ENCODE data around the gene DLGAP1. TPM values are rescaled to one million over a fixed set of nuclear protein-coding genes. Genes with fewer than 3 reads are reported as not detected.
"Not testable (repeated sequence)": the region's sequence is repeated elsewhere in the genome, so short reads cannot be mapped to it uniquely, and the experiment has no call there.

The DLGAP1 gene
- total and polyA plus RNA-seq, 3 experiments from 2014 or later: 0.07 to 0.46 TPM; not detected in 1

DNA sequence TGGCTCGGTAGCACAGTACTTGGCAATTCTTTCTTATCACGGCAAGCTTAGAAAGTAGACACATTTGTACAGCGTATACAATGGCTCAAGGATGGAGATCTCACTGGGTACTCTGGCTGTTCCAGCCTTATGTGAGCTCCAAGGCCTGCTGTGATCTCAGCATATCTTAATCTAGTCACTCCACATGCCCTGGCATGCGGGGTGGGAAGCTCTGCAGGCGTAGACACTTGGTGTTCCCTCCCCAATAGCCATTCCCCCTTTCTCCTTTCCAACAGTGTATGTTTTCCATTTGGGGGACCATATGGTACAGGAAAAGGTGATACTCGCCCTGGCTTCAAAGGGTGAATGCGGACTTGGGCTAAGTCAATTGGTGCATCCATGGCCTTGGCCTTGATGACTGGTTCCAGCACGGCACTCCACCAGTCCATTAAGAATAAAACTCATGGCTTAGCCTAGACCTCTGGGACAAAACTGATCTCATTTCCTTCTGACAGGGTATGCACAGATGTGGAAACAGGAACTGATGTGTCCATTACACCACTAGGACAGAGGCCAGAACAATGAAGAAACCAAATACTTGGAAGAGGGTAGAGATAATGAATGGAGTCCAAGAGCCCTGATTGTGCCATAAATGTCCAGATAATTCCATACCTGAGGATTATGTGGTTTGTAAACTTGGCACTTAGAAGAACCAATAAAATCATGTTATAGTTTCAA is 976.7 kb downstream of the DLGAP1 start:
- Mint-ChIP-seq H3K36me3 (peaks cover 0 to 6% (median 0%) of the 10 kb centered on the region in 3 donors), H3K4me3 (no peak overlapping the region), H3K9me3 (no peaks in the 10 kb centered on the region), H3K4me1 (peaks cover 5 to 11% (median 7%) of the 10 kb centered on the region in 3 donors), H3K27ac (no peak overlapping the region), H3K27me3 (peaks cover 1% of the 10 kb centered on the region in 2 donors)
- no peak overlapping the region for H3K27ac ChIP-seq (ENCODE audit: low read depth, low read length)
- DNase-seq: no peak
- H3K4me1 ChIP-seq (ENCODE audit: insufficient read depth, low read length): no peaks in the 10 kb centered on the region
- H3K36me3 ChIP-seq (ENCODE audit: insufficient read depth, low read length): no peaks in the 10 kb centered on the region
- no peaks in the 10 kb centered on the region for H3K9me3 ChIP-seq (ENCODE audit: low read length)
- POLR2A ChIA-PET: no interaction called here
- CTCF ChIA-PET: interaction anchor here (1.1 to 1.5 kb wide), 3 partner anchors 12 to 188 kb away, joined by 3 to 5 read pairs (median 3); no protein-coding TSS in a partner anchor
- H3K27me3 ChIP-seq (ENCODE audit: insufficient read depth, low read length, poor library complexity, severe bottlenecking): no peaks in the 10 kb centered on the region
- no peak overlapping the region for H3K4me3 ChIP-seq (ENCODE audit: low read length)

GRCh38 chr18:3472681-3473544 is 982.2 kb downstream of the DLGAP1 start:
- no peak overlapping the region for H3K27ac ChIP-seq (ENCODE audit: low read depth, low read length)
- no peaks in the 10 kb centered on the region for H3K36me3 ChIP-seq (ENCODE audit: insufficient read depth, low read length)
- peak overlapping the region in 6 of 7 donors; percentile 30 to 80 (median 67) for H3K4me3 Mint-ChIP-seq
- H3K4me1 Mint-ChIP-seq: peaks cover 7 to 14% (median 12%) of the 10 kb centered on the region in 3 donors
- no peaks in the 10 kb centered on the region for H3K9me3 Mint-ChIP-seq
- H3K36me3 Mint-ChIP-seq: peaks cover 0 to 6% (median 0%) of the 10 kb centered on the region in 3 donors
- DNase-seq: no peak
- peak overlapping the region in 6 of 8 donors; percentile 16 to 82 (median 54) for H3K27ac Mint-ChIP-seq
- H3K4me1 ChIP-seq (ENCODE audit: insufficient read depth, low read length): no peaks in the 10 kb centered on the region
- no peaks in the 10 kb centered on the region for H3K27me3 ChIP-seq (ENCODE audit: insufficient read depth, low read length, poor library complexity, severe bottlenecking)
- H3K9me3 ChIP-seq (ENCODE audit: low read length): no peaks in the 10 kb centered on the region
- no peaks in the 10 kb centered on the region for H3K27me3 Mint-ChIP-seq
- no peak overlapping the region for H3K4me3 ChIP-seq (ENCODE audit: low read length)
- ChIA-PET POLR2A (interaction anchor here (1.6 to 1.8 kb wide), 2 partner anchors 15 to 19 kb away, joined by 3 to 7 read pairs; no protein-coding TSS in a partner anchor), CTCF (interaction anchor here (1.2 to 1.7 kb wide), 5 partner anchors 9 to 113 kb away, joined by 3 to 11 read pairs (median 3); no protein-coding TSS in a partner anchor)

DNA sequence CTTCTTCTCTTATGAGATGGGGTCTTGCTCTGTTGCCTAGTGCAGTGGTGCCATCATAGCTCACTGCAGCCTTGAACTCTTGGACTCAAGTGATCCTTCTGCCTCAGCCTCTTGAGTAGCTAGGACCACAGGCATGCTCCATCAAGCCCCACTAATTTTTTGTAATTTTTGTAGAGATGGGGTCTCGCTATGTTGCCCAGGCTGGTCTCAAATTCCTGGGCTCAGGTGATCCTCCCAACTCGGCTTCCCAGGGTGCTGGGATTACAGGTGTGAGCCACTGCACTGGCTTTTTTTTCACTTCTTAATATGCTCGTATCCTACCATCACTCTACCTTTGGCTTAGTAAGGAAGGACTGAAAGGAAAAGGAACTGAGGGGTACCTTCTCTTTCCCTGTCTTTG is 983.0 kb downstream of the DLGAP1 start:
- H3K27me3 ChIP-seq (ENCODE audit: insufficient read depth, low read length, poor library complexity, severe bottlenecking); H3K4me3 Mint-ChIP-seq; POLR2A ChIA-PET; H3K36me3 Mint-ChIP-seq; H3K4me3 ChIP-seq (ENCODE audit: low read length); CTCF ChIA-PET; H3K27ac Mint-ChIP-seq; H3K9me3 ChIP-seq (ENCODE audit: low read length); DNase-seq; H3K9me3 Mint-ChIP-seq; H3K4me1 ChIP-seq (ENCODE audit: insufficient read depth, low read length); H3K27me3 Mint-ChIP-seq; H3K36me3 ChIP-seq (ENCODE audit: insufficient read depth, low read length); H3K27ac ChIP-seq (ENCODE audit: low read depth, low read length): not testable (repeated sequence)
- peaks cover 9 to 18% (median 14%) of the 10 kb centered on the region in 3 donors for H3K4me1 Mint-ChIP-seq

DNA sequence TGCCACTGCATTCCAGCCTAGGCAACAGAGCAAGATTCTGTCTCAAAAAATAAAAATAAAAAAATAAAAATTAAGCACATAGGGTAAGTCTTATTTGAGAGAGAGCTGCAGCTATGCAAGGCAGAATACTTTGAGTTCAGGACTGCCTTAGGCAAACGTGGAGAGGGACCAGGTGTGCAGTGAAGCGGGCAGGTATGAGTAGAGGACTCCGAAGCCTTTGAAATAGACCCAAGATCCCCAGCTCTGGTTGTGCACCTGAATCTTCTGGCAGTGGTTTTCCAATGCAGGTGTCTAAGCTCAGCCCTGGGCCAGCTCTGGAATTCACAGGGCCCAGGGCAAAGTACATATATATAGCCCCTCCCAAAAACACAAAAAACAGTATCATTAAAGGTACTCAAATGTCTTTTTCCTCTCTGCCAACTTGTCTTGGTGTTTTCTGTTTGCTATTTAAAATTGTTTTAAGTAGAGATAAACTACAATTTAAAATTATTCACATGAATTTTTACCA is 983.9 kb downstream of the DLGAP1 start:
- peaks cover 0 to 6% (median 0%) of the 10 kb centered on the region in 3 donors for H3K36me3 Mint-ChIP-seq
- ChIA-PET POLR2A (interaction anchor here (0.5 kb wide), 1 partner anchor 122 kb away, joined by 3 read pairs; no protein-coding TSS in a partner anchor), CTCF (interaction anchor here (0.9 kb wide), 1 partner anchor 10 kb away, joined by 4 read pairs; no protein-coding TSS in a partner anchor)
- no peak overlapping the region for H3K27ac Mint-ChIP-seq
- H3K9me3 ChIP-seq (ENCODE audit: low read length): no peaks in the 10 kb centered on the region
- H3K4me1 Mint-ChIP-seq: peaks cover 18 to 27% (median 24%) of the 10 kb centered on the region in 3 donors
- no peaks in the 10 kb centered on the region for H3K27me3 Mint-ChIP-seq
- no peak overlapping the region for H3K4me3 ChIP-seq (ENCODE audit: low read length)
- no peaks in the 10 kb centered on the region for H3K9me3 Mint-ChIP-seq
- no peaks in the 10 kb centered on the region for H3K27me3 ChIP-seq (ENCODE audit: insufficient read depth, low read length, poor library complexity, severe bottlenecking)
- H3K4me1 ChIP-seq (ENCODE audit: insufficient read depth, low read length): peaks cover 12% of the 10 kb centered on the region
- no peaks in the 10 kb centered on the region for H3K36me3 ChIP-seq (ENCODE audit: insufficient read depth, low read length)
- H3K27ac ChIP-seq (ENCODE audit: low read depth, low read length): no peak overlapping the region
- DNase-seq: no peak
- no peak overlapping the region for H3K4me3 Mint-ChIP-seq

DNA sequence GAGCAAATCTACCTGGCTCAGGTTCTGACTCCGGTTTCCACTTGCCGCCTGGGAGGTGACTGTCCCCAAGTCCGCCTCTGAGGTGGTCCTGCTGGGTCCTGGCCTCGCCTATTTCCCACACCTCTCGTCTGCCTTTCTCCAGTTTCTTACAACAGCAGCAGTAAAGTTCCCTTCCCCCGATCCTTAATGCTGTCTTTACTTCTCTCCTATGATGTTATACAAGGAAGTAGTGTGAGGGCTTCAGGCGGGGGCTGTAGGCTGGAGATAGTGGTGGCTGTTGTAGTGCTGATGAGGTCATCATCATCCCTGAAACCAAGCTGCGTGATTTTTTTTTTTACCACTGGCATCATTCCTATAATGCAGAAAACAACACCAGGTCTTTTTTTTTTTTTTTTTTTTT is 986.3 kb downstream of the DLGAP1 start:
- Mint-ChIP-seq H3K27me3 (no peaks in the 10 kb centered on the region), H3K36me3 (no peaks in the 10 kb centered on the region), H3K27ac (peak overlapping the region in 1 of 8 donors; percentile 78), H3K4me1 (peaks cover 22 to 29% (median 28%) of the 10 kb centered on the region in 3 donors), H3K4me3 (no peak overlapping the region), H3K9me3 (no peaks in the 10 kb centered on the region)
- H3K4me1 ChIP-seq (ENCODE audit: insufficient read depth, low read length): peaks cover 17% of the 10 kb centered on the region
- POLR2A ChIA-PET: no interaction called here
- H3K36me3 ChIP-seq (ENCODE audit: insufficient read depth, low read length): no peaks in the 10 kb centered on the region
- H3K4me3 ChIP-seq (ENCODE audit: low read length): no peak overlapping the region
- CTCF ChIA-PET: interaction anchor here (0.7 to 6.4 kb wide), 4 partner anchors 11 to 145 kb away, joined by 3 to 57 read pairs (median 10); no protein-coding TSS in a partner anchor
- no peak for DNase-seq
- H3K9me3 ChIP-seq (ENCODE audit: low read length): no peaks in the 10 kb centered on the region
- H3K27ac ChIP-seq (ENCODE audit: low read depth, low read length): no peak overlapping the region
- no peaks in the 10 kb centered on the region for H3K27me3 ChIP-seq (ENCODE audit: insufficient read depth, low read length, poor library complexity, severe bottlenecking)

DNA sequence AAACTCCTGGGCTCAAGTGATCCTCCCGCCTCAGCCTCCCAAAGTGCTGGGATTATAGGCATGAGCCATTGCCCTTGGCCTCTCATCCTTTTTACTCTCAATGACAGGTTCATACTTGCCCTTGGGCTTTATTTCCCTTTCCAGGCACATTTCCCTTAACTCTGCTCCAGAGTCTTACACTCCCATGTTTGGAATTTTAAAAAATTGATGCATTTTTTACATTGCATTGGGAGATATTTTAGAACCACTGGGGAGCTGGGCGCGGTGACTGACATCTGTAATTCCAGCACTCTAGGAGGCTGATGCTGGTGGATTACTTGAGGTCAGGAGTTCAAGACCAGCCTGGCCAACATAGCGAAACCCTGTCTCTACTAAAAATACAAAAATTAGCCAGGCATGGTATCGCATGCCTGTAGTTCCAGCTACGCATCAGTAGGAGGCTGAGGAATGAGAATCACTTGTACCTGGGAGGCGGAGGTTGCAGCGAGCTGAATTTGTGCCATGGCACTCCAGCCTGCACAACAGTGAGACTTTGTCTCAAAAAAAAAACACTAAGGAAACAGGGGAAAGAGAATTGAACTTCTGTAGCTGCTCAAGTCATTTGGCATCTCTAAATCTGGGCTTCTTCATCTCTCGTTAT is 986.9 kb downstream of the DLGAP1 start:
- no peak overlapping the region for H3K4me3 Mint-ChIP-seq
- H3K4me1 Mint-ChIP-seq: peaks cover 20 to 24% (median 23%) of the 10 kb centered on the region in 3 donors
- H3K4me3 ChIP-seq (ENCODE audit: low read length): no peak overlapping the region
- ChIA-PET CTCF (interaction anchor here (5.0 to 6.4 kb wide), 2 partner anchors 13 to 117 kb away, joined by 16 to 57 read pairs; no protein-coding TSS in a partner anchor), POLR2A (no interaction called here)
- no peaks in the 10 kb centered on the region for H3K36me3 Mint-ChIP-seq
- no peaks in the 10 kb centered on the region for H3K27me3 ChIP-seq (ENCODE audit: insufficient read depth, low read length, poor library complexity, severe bottlenecking)
- peaks cover 17% of the 10 kb centered on the region for H3K4me1 ChIP-seq (ENCODE audit: insufficient read depth, low read length)
- H3K27me3 Mint-ChIP-seq: no peaks in the 10 kb centered on the region
- no peak for DNase-seq
- no peaks in the 10 kb centered on the region for H3K9me3 ChIP-seq (ENCODE audit: low read length)
- no peaks in the 10 kb centered on the region for H3K36me3 ChIP-seq (ENCODE audit: insufficient read depth, low read length)
- H3K9me3 Mint-ChIP-seq: no peaks in the 10 kb centered on the region
- no peak overlapping the region for H3K27ac Mint-ChIP-seq
- H3K27ac ChIP-seq (ENCODE audit: low read depth, low read length): no peak overlapping the region

DNA sequence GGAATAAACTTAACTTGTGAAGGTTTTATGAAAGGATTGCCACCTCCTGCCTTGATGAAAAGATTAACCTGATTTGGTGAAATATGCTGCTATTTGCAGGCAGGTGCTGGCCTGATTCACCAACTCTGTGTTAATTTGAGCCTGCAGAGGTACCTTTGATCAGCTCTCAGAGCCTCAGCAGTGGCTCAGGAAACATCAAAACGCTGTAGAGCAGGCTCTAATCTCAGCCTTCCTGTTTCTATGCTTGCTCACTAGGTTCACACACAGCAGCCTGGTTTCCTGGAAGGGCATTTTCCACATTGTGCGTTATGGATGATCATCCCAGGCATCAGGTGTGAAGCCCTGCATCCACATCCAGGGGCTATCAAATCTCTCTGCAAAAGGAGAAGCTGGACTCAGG is 988.2 kb downstream of the DLGAP1 start:
- H3K27ac Mint-ChIP-seq: peak overlapping the region in 5 of 8 donors; percentile 38 to 82 (median 61)
- no peaks in the 10 kb centered on the region for H3K36me3 ChIP-seq (ENCODE audit: insufficient read depth, low read length)
- CTCF ChIA-PET: interaction anchor here (0.8 to 6.4 kb wide), 8 partner anchors 11 to 169 kb away, joined by 3 to 57 read pairs (median 5); no protein-coding TSS in a partner anchor
- peaks cover 17% of the 10 kb centered on the region for H3K4me1 ChIP-seq (ENCODE audit: insufficient read depth, low read length)
- POLR2A ChIA-PET: interaction anchor here (0.8 to 1.7 kb wide), 4 partner anchors 14 to 127 kb away, joined by 4 to 5 read pairs (median 4); no protein-coding TSS in a partner anchor
- no peaks in the 10 kb centered on the region for H3K9me3 ChIP-seq (ENCODE audit: low read length)
- no peaks in the 10 kb centered on the region for H3K27me3 Mint-ChIP-seq
- peaks cover 22 to 25% (median 24%) of the 10 kb centered on the region in 3 donors for H3K4me1 Mint-ChIP-seq
- peak in 1 of 5 donors; percentile 29 for DNase-seq
- peaks cover 5 to 7% (median 6%) of the 10 kb centered on the region in 3 donors for H3K36me3 Mint-ChIP-seq
- no peak overlapping the region for H3K27ac ChIP-seq (ENCODE audit: low read depth, low read length)
- H3K9me3 Mint-ChIP-seq: peaks cover 4 to 8% (median 4%) of the 10 kb centered on the region in 5 donors
- H3K27me3 ChIP-seq (ENCODE audit: insufficient read depth, low read length, poor library complexity, severe bottlenecking): no peaks in the 10 kb centered on the region
- H3K4me3 Mint-ChIP-seq: peak overlapping the region in 1 of 7 donors; percentile 25
- H3K4me3 ChIP-seq (ENCODE audit: low read length): no peak overlapping the region

Measured in CD8-positive, alpha-beta memory T cell (primary cell).